ENCODE measurements around the gene ADA.

ADA gene

DNA sequence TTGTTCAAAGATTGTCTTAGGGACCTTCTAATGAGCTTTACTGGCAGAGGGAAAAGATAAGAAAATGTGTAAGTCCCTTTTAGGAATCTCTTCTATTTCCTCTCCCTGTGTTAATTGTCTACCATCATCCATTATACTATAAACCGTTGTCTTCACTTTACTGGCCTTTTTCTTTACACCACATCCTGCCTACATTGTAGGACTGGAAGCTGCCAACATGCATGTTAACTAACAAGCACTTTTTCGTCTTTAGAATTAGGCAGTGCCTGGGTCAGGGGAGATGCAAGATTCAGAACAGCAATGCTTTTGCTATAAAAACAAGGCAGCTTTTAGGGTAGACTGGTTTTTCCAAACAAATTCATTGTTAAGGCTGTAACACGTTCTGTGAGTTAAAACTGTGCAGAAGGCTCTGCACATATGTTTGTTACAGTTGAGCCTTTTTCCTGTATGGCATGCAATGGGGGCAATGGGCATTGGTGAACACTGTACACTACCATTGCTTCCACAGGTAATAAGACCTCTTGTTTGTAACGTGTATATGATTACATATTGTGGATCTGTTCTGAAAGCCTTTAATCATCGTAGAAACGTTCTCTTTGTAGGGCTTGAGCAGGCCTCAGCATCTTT, 80.0 kb downstream of the ADA start:
- no peak for TF ChIP-seq ZNF274 (IDR thresholded peaks at IDR 0.05; ENCODE audit: low read depth, low read length)
- H3K4me3 ChIP-seq (ENCODE audit: low read length), result no peak overlapping the region

DNA sequence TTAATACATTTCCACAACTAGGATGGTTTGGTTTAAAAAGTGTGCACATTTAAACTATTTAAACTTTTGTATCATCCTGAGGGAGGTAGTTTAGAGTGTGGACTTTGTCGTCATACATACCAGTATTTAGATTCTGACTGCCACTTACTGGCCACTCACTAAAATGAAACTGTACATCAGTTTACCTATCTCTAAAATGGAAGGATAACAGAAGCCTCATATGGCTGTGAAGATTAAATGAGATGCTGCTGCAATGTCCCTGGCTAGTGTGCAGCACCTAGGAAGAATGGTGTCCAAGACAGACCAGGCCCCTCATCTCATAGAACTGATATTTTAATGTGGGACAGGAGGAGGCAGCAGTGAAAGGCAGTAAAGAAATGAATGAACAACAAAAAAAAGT, 81.1 kb downstream of the ADA start:
- no peak for TF ChIP-seq ZNF274 (IDR thresholded peaks at IDR 0.05; ENCODE audit: low read depth, low read length)
- no peak overlapping the region for H3K4me3 ChIP-seq (ENCODE audit: low read length)

Data from GM08714 (cell line).